Motor neuron (in vitro differentiated cells): ENCODE results near the gene ITPR2. TPM values are rescaled to one million over a fixed set of nuclear protein-coding genes. Genes with fewer than 3 reads are reported as not detected.

Experiments used
- ATAC-seq, 8 experiments: fragments of 200-7000 bp; cut with Tn5 transposase; replicated peaks in 6 of 8; 2 replicates each; pipeline ENCODE4 v1.8.0; 2021; ENCODE audit warnings: mild to moderate bottlenecking in 8 of 8, moderate library complexity in 8 of 8
- H3K27ac ChIP-seq, 2 donors: fragments of 250-450 bp; sonication (Bioruptor Pico); 2 replicates each; pipeline ENCODE4 v1.9.0; 2021; ENCODE audit warnings: antibody characterized with exemption in 2 of 2, mild to moderate bottlenecking in 2 of 2, moderate library complexity in 1 of 2
- H3K4me1 ChIP-seq, 2 donors: fragments of 250-450 bp; sonication (Bioruptor Pico); replicated peaks in 1 of 2; 2 replicates each; pipeline ENCODE4 v1.6.1; 2021; ENCODE audit warnings: antibody characterized with exemption in 2 of 2, mild to moderate bottlenecking in 2 of 2, moderate library complexity in 1 of 2
- H3K4me3 ChIP-seq, 5 donors: fragments of 250-450 bp; sonication (Bioruptor Pico); 2 replicates each; pipeline ENCODE4 v1.9.0; 2021; ENCODE audit warnings: antibody characterized with exemption in 5 of 5, mild to moderate bottlenecking in 5 of 5, moderate library complexity in 4 of 5
- WGBS, 10 experiments: fragments of 450-650 bp; shearing (Covaris generic); methylation state at CpG; one replicate each; pipeline ENCODE4 v1.0.0; 2022; 5-methylcytosine and 5-hydroxymethylcytosine counted together
- in situ Hi-C, 9 experiments: fragments of 400-800 bp; cut with MboI; loops; one replicate each; pipeline ENCODE4 v1.15.0; 2021; ENCODE audit warnings: low sequenced_read_pairs in 9 of 9, low pct_unique_long_range_greater_than_20kb in 2 of 9; ENCODE audit not compliant: unreplicated experiment in 9 of 9
- total RNA-seq, 8 experiments: library from RNA; unstranded; fragments of 300-600 nt; gene quantifications; 2 replicates each; pipeline versions ENCODE4 v1.2.3 to v1.2.4, GENCODE V29; 2022

ITPR2 gene
- total RNA-seq, 8 experiments from 2014 or later, result 0.27 to 51.5 (median 11.5) TPM

GRCh38 chr12:26702741-26703140 is 130.3 kb downstream of the ITPR2 start:
- no peak for ATAC-seq
- WGBS, 10 experiments, result 46 to 100% (median 90%) methylated on average over 2 to 4 of the region's 4 CpGs
- in situ Hi-C loops, result no loop called here
- no peaks in the 10 kb centered on the region for H3K4me1 ChIP-seq
- no peak overlapping the region for H3K4me3 ChIP-seq
- no peak overlapping the region for H3K27ac ChIP-seq

- 78 to 100% (median 88%) methylated on average over 1 of the region's 1 CpG; no CpG with 5 or more reads in 5 of the 10 experiments for WGBS, 10 experiments
- Histone ChIP-seq H3K4me3 (no peak overlapping the region), H3K4me1 (no peaks in the 10 kb centered on the region), H3K27ac (no peak overlapping the region)
- ATAC-seq, result peak in 5 of 8 experiments; percentile 30 to 48 (median 33)
- in situ Hi-C loops, result no loop called here
These were observed 131.3 kb downstream of the ITPR2 start for GRCh38 chr12:26701604-26702215.

GRCh38 chr12:26700430-26700829 is 132.6 kb downstream of the ITPR2 start:
- 10 to 100% (median 38%) methylated on average over 1 to 4 of the region's 4 CpGs; no CpG with 5 or more reads in 3 of the 10 experiments for WGBS, 10 experiments
- H3K27ac ChIP-seq, result no peak overlapping the region
- in situ Hi-C loops, result no loop called here
- no peak overlapping the region for H3K4me3 ChIP-seq
- no peaks in the 10 kb centered on the region for H3K4me1 ChIP-seq
- ATAC-seq, result peak in 7 of 8 experiments; percentile 35 to 87 (median 58)

- H3K27ac ChIP-seq, result no peak overlapping the region
- no peak overlapping the region for H3K4me3 ChIP-seq
- in situ Hi-C loops, result no loop called here
- peak in 3 of 8 experiments; percentile 50 to 81 (median 67) for ATAC-seq
- no peaks in the 10 kb centered on the region for H3K4me1 ChIP-seq
- 50 to 100% (median 81%) methylated on average over 1 to 2 of the region's 2 CpGs; no CpG with 5 or more reads in 1 of the 10 experiments for WGBS, 10 experiments
These were observed 133.8 kb downstream of the ITPR2 start for GRCh38 chr12:26699237-26699636.

GRCh38 chr12:26698186-26698585 is 134.8 kb downstream of the ITPR2 start:
- 86 to 100% (median 97%) methylated on average over 1 to 4 of the region's 4 CpGs for WGBS, 10 experiments
- in situ Hi-C loops, result no loop called here
- Histone ChIP-seq H3K27ac (no peak overlapping the region), H3K4me3 (no peak overlapping the region), H3K4me1 (no peaks in the 10 kb centered on the region)
- no peak for ATAC-seq

- Histone ChIP-seq H3K27ac (no peak overlapping the region), H3K4me1 (no peaks in the 10 kb centered on the region), H3K4me3 (no peak overlapping the region)
- ATAC-seq, result no peak
- in situ Hi-C loops, result no loop called here
- WGBS, 10 experiments, result 67 to 96% (median 85%) methylated on average over 1 to 3 of the region's 3 CpGs; no CpG with 5 or more reads in 2 of the 10 experiments
These were observed 135.8 kb downstream of the ITPR2 start for GRCh38 chr12:26697217-26697616.

- in situ Hi-C loops, result no loop called here
These were observed 136.3 kb downstream of the ITPR2 start for GRCh38 chr12:26696613-26697092.

GRCh38 chr12:26696048-26696612 is 136.9 kb downstream of the ITPR2 start:
- in situ Hi-C loops, result no loop called here
- WGBS, 10 experiments, result 79 to 100% (median 100%) methylated on average over 1 to 3 of the region's 3 CpGs; no CpG with 5 or more reads in 3 of the 10 experiments

More at GRCh38 chr12:26696613-26697092, 136.3 kb downstream of the ITPR2 start:
- ATAC-seq, result no peak
- Histone ChIP-seq H3K27ac (no peak overlapping the region), H3K4me1 (peaks cover 0 to 2% of the 10 kb centered on the region in 2 donors), H3K4me3 (no peak overlapping the region)
- WGBS, 10 experiments, result 60 to 100% (median 97%) methylated on average over 1 to 7 of the region's 7 CpGs; no CpG with 5 or more reads in 2 of the 10 experiments

GRCh38 chr12:26694402-26694801 is 138.6 kb downstream of the ITPR2 start:
- 94 to 100% (median 100%) methylated on average over 1 to 2 of the region's 2 CpGs; no CpG with 5 or more reads in 3 of the 10 experiments for WGBS, 10 experiments
- in situ Hi-C loops, result no loop called here
- no peak for ATAC-seq
- H3K4me1 ChIP-seq, result peaks cover 0 to 6% of the 10 kb centered on the region in 2 donors
- no peak overlapping the region for H3K4me3 ChIP-seq
- no peak overlapping the region for H3K27ac ChIP-seq

More at GRCh38 chr12:26696048-26696612, 136.9 kb downstream of the ITPR2 start:
- Histone ChIP-seq H3K27ac (no peak overlapping the region), H3K4me1 (peaks cover 0 to 6% of the 10 kb centered on the region in 2 donors), H3K4me3 (no peak overlapping the region)
- ATAC-seq, result no peak

- H3K4me1 ChIP-seq, result peaks cover 0 to 6% of the 10 kb centered on the region in 2 donors
- no peak for ATAC-seq
- no peak overlapping the region for H3K4me3 ChIP-seq
- in situ Hi-C loops, result no loop called here
- no peak overlapping the region for H3K27ac ChIP-seq
- WGBS, 10 experiments, result 54 to 100% (median 73%) methylated on average over 2 to 4 of the region's 4 CpGs
These were observed 140.6 kb downstream of the ITPR2 start for GRCh38 chr12:26692407-26692806.

GRCh38 chr12:26691234-26691970 is 141.6 kb downstream of the ITPR2 start:
- no peak overlapping the region for H3K4me3 ChIP-seq
- peak; percentile 96 to 99 (median 99) for ATAC-seq
- H3K27ac ChIP-seq, result no peak overlapping the region
- peaks cover 0 to 6% of the 10 kb centered on the region in 2 donors for H3K4me1 ChIP-seq
- 0 to 77% (median 60%) methylated on average over 2 to 13 of the region's 15 CpGs for WGBS, 10 experiments
- in situ Hi-C loops, result no loop called here

GRCh38 chr12:26690601-26691000 is 142.4 kb downstream of the ITPR2 start:
- Histone ChIP-seq H3K4me1 (peaks cover 0 to 6% of the 10 kb centered on the region in 2 donors), H3K4me3 (no peak overlapping the region), H3K27ac (no peak overlapping the region)
- no peak for ATAC-seq
- in situ Hi-C loops, result no loop called here
- 0 to 100% (median 79%) methylated on average over 1 of the region's 1 CpG; no CpG with 5 or more reads in 2 of the 10 experiments for WGBS, 10 experiments

GRCh38 chr12:26689281-26689841 is 143.6 kb downstream of the ITPR2 start:
- Histone ChIP-seq H3K4me3 (no peak overlapping the region), H3K4me1 (peaks cover 0 to 6% of the 10 kb centered on the region in 2 donors), H3K27ac (no peak overlapping the region)
- ATAC-seq, result no peak
- WGBS, 10 experiments, result 58 to 100% (median 91%) methylated on average over 1 to 6 of the region's 6 CpGs
- in situ Hi-C loops, result no loop called here
